Adipocyte (in vitro differentiated cells): Measurements from ENCODE around the gene KCNJ1.

ENCODE experiments used
- DNase-seq: peaks from one replicate; pipeline ENCODE4 v3.0.0-alpha.2; 2015; ENCODE audit warnings: low read depth
- H3K27me3 ChIP-seq: replicated peaks from 2 replicates; pipeline ENCODE4 v1.7.0; 2013; ENCODE audit warnings: mild to moderate bottlenecking, low read length, moderate library complexity; ENCODE audit not compliant: control insufficient read depth, insufficient read depth
- H3K36me3 ChIP-seq: 2 replicates; pipeline ENCODE4 v1.7.0; 2013; ENCODE audit warnings: low read length, mild to moderate bottlenecking, moderate library complexity; ENCODE audit not compliant: control insufficient read depth, insufficient read depth, severe bottlenecking
- H3K4me1 ChIP-seq: 2 replicates; pipeline ENCODE4 v1.7.0; 2013; ENCODE audit warnings: mild to moderate bottlenecking, low read length, moderate library complexity; ENCODE audit not compliant: control insufficient read depth, insufficient read depth
- H3K4me3 ChIP-seq: 2 replicates; pipeline ENCODE4 v1.7.0; 2013; ENCODE audit warnings: mild to moderate bottlenecking, low read length, moderate library complexity
- H3K9ac ChIP-seq: 2 replicates; pipeline ENCODE4 v1.7.0; 2013; ENCODE audit warnings: mild to moderate bottlenecking, low read length, moderate library complexity
- H3K9me3 ChIP-seq: 2 replicates; pipeline ENCODE4 v1.7.0; 2013; ENCODE audit warnings: mild to moderate bottlenecking, low read length, moderate library complexity; ENCODE audit not compliant: control insufficient read depth

The KCNJ1 gene

GRCh38 chr11:128908391-128909246, 41.5 kb upstream of the KCNJ1 start:
- peaks cover 12% of the 10 kb centered on the region for H3K4me1 ChIP-seq
- no peak overlapping the region for H3K9ac ChIP-seq
- H3K4me3 ChIP-seq: peak overlapping the region; percentile 70
- no peaks in the 10 kb centered on the region for H3K9me3 ChIP-seq
- DNase-seq: peak; percentile 81
- peaks cover 7% of the 10 kb centered on the region for H3K27me3 ChIP-seq
- no peaks in the 10 kb centered on the region for H3K36me3 ChIP-seq

GRCh38 chr11:128907585-128907984, 40.5 kb upstream of the KCNJ1 start:
- H3K4me3 ChIP-seq: no peak overlapping the region
- H3K4me1 ChIP-seq: peaks cover 20% of the 10 kb centered on the region
- no peak for DNase-seq
- no peaks in the 10 kb centered on the region for H3K9me3 ChIP-seq
- no peaks in the 10 kb centered on the region for H3K36me3 ChIP-seq
- no peak overlapping the region for H3K9ac ChIP-seq
- H3K27me3 ChIP-seq: no peaks in the 10 kb centered on the region

- Histone ChIP-seq H3K9ac (no peak overlapping the region), H3K4me3 (no peak overlapping the region), H3K4me1 (peaks cover 20% of the 10 kb centered on the region), H3K9me3 (no peaks in the 10 kb centered on the region), H3K36me3 (no peaks in the 10 kb centered on the region), H3K27me3 (no peaks in the 10 kb centered on the region)
- no peak for DNase-seq
Measured at GRCh38 chr11:128906185-128907050, 39.3 kb upstream of the KCNJ1 start.

GRCh38 chr11:128905345-128906184, 38.5 kb upstream of the KCNJ1 start:
- Histone ChIP-seq H3K36me3 (no peaks in the 10 kb centered on the region), H3K4me3 (peak overlapping the region; percentile 30), H3K27me3 (no peaks in the 10 kb centered on the region), H3K9ac (no peak overlapping the region), H3K9me3 (no peaks in the 10 kb centered on the region), H3K4me1 (peaks cover 20% of the 10 kb centered on the region)
- DNase-seq: peak; percentile 51

- Histone ChIP-seq H3K27me3 (no peaks in the 10 kb centered on the region), H3K4me3 (peak overlapping the region; percentile 30)
- DNase-seq: peak; percentile 21
Measured at GRCh38 chr11:128904656-128905344, 37.7 kb upstream of the KCNJ1 start.

GRCh38 chr11:128904303-128904655, 37.2 kb upstream of the KCNJ1 start:
- Histone ChIP-seq H3K27me3 (no peaks in the 10 kb centered on the region), H3K9ac (no peak overlapping the region), H3K4me1 (peaks cover 24% of the 10 kb centered on the region), H3K9me3 (no peaks in the 10 kb centered on the region), H3K4me3 (no peak overlapping the region), H3K36me3 (no peaks in the 10 kb centered on the region)
- no peak for DNase-seq

More at GRCh38 chr11:128904656-128905344, 37.7 kb upstream of the KCNJ1 start:
- H3K4me1 ChIP-seq: peaks cover 24% of the 10 kb centered on the region
- H3K36me3 ChIP-seq: no peaks in the 10 kb centered on the region
- no peaks in the 10 kb centered on the region for H3K9me3 ChIP-seq
- H3K9ac ChIP-seq: no peak overlapping the region

GRCh38 chr11:128903248-128904061, 36.4 kb upstream of the KCNJ1 start:
- Histone ChIP-seq H3K4me1 (peaks cover 22% of the 10 kb centered on the region), H3K9ac (no peak overlapping the region), H3K9me3 (no peaks in the 10 kb centered on the region), H3K36me3 (no peaks in the 10 kb centered on the region), H3K27me3 (no peaks in the 10 kb centered on the region), H3K4me3 (no peak overlapping the region)
- no peak for DNase-seq

- DNase-seq: peak; percentile 67
- Histone ChIP-seq H3K36me3 (no peaks in the 10 kb centered on the region), H3K9ac (no peak overlapping the region), H3K9me3 (no peaks in the 10 kb centered on the region), H3K4me1 (peaks cover 23% of the 10 kb centered on the region), H3K4me3 (no peak overlapping the region), H3K27me3 (no peaks in the 10 kb centered on the region)
Measured at GRCh38 chr11:128902515-128903066, 35.5 kb upstream of the KCNJ1 start.

- no peak for DNase-seq
- no peaks in the 10 kb centered on the region for H3K9me3 ChIP-seq
- no peak overlapping the region for H3K4me3 ChIP-seq
- no peaks in the 10 kb centered on the region for H3K36me3 ChIP-seq
- no peaks in the 10 kb centered on the region for H3K27me3 ChIP-seq
- H3K9ac ChIP-seq: no peak overlapping the region
- peaks cover 25% of the 10 kb centered on the region for H3K4me1 ChIP-seq
Measured at GRCh38 chr11:128901653-128902514, 34.8 kb upstream of the KCNJ1 start.
